ENCODE data around the gene DNAJC13.

- TF ChIP-seq CTCF (IDR thresholded peaks at IDR 0.05; ENCODE audit: poor library complexity): no peak
- no peak for TF ChIP-seq EZH2 (IDR thresholded peaks at IDR 0.05; ENCODE audit: borderline replicate concordance)
Measured at GRCh38 chr3:132378846-132379245, 38.5 kb upstream of the DNAJC13 start.
